Measurements from ENCODE around the gene TOM1. TPM values are rescaled to one million over a fixed set of nuclear protein-coding genes. Genes with fewer than 3 reads are reported as not detected.

Gene TOM1
- total and polyA plus RNA-seq, 2 donors (not counting 1 experiment from before 2014, with no cell fraction given) = 25.3 to 53.2 TPM

GRCh38 chr22:35386670-35387288 lies 87.1 kb downstream of the TOM1 start:
- peaks cover 12% of the 10 kb centered on the region for H3K4me1 Mint-ChIP-seq
- Histone ChIP-seq H3K4me2 (replicated peaks; ENCODE audit: low read depth, low read length, poor library complexity, severe bottlenecking) (no peak overlapping the region), H3K36me3 (replicated peaks in 1 of 2; ENCODE audit: control extremely low read depth in 1 of 2, control insufficient read depth in 1 of 2, extremely low read depth in 1 of 2, insufficient read depth in 2 of 2, low read length in 1 of 2) (peaks cover 0 to 9% of the 10 kb centered on the region in 2 experiments), H3K79me2 (ENCODE audit: control insufficient read depth, insufficient read depth, low read length) (no peaks in the 10 kb centered on the region), H3K27me3 (replicated peaks in 1 of 4; ENCODE audit: control extremely low read depth in 1 of 4, control insufficient read depth in 3 of 4, insufficient read depth in 4 of 4, low read length in 3 of 4) (peaks cover 0 to 6% (median 2%) of the 10 kb centered on the region in 4 experiments), H3K27ac (ENCODE audit: low read length in 2 of 2) (no peak overlapping the region), H3K4me3 (ENCODE audit: control extremely low read depth in 1 of 5, extremely low read depth in 1 of 5, insufficient read depth in 1 of 5, low read depth in 2 of 5, low read length in 4 of 5) (no peak overlapping the region), H2AFZ (ENCODE audit: insufficient read depth, low read depth, low read length, poor library complexity, severe bottlenecking) (no peak overlapping the region), H3K4me1 (ENCODE audit: control insufficient read depth in 2 of 2, insufficient read depth in 2 of 2, low read length in 2 of 2) (peaks cover 3 to 11% of the 10 kb centered on the region in 2 donors), H4K20me1 (ENCODE audit: control insufficient read depth, insufficient read depth, low read length, poor library complexity, severe bottlenecking) (no peaks in the 10 kb centered on the region), H3K9ac (ENCODE audit: low read length) (no peak overlapping the region), H3K9me3 (ENCODE audit: control extremely low read depth in 1 of 3, control insufficient read depth in 2 of 3, insufficient read depth in 1 of 3, low read length in 2 of 3) (no peaks in the 10 kb centered on the region)
- ChIA-PET POLR2A (interaction anchor here (0.6 kb wide), 1 partner anchor 9 kb away, joined by 4 read pairs; no protein-coding TSS in a partner anchor), CTCF (interaction anchor here (2.2 kb wide), 1 partner anchor 34 kb away, joined by 6 read pairs; no protein-coding TSS in a partner anchor)
- no peak for ATAC-seq (ENCODE audit: low read depth)
- no peak for DNase-seq
- no peaks in the 10 kb centered on the region for H3K27me3 Mint-ChIP-seq
- H3K27ac Mint-ChIP-seq = no peak overlapping the region
- intact Hi-C loops (cut with micrococcal nuclease) = no loop called here
- WGBS (ENCODE audit: insufficient coverage) = 98% methylated on average over 15 of the region's 19 CpGs
- no peaks in the 10 kb centered on the region for H3K9me3 Mint-ChIP-seq (ENCODE audit: insufficient read depth)
- TF ChIP-seq EZH2 (IDR thresholded peaks at IDR 0.05; ENCODE audit: borderline replicate concordance, insufficient read depth, low read depth, low read length, poor library complexity, severe bottlenecking) = no peak
- H3K4me3 Mint-ChIP-seq = no peak overlapping the region

GRCh38 chr22:35390933-35391332 lies 91.2 kb downstream of the TOM1 start:
- no peak for DNase-seq
- Histone ChIP-seq H3K9ac (ENCODE audit: low read length) (no peak overlapping the region), H3K4me1 (ENCODE audit: control insufficient read depth in 2 of 2, insufficient read depth in 2 of 2, low read length in 2 of 2) (peaks cover 9 to 18% of the 10 kb centered on the region in 2 donors), H3K4me2 (replicated peaks; ENCODE audit: low read depth, low read length, poor library complexity, severe bottlenecking) (no peak overlapping the region), H3K79me2 (ENCODE audit: control insufficient read depth, insufficient read depth, low read length) (no peaks in the 10 kb centered on the region), H2AFZ (ENCODE audit: insufficient read depth, low read depth, low read length, poor library complexity, severe bottlenecking) (no peak overlapping the region), H3K36me3 (replicated peaks in 1 of 2; ENCODE audit: control extremely low read depth in 1 of 2, control insufficient read depth in 1 of 2, extremely low read depth in 1 of 2, insufficient read depth in 2 of 2, low read length in 1 of 2) (peaks cover 0 to 13% of the 10 kb centered on the region in 2 experiments), H4K20me1 (ENCODE audit: control insufficient read depth, insufficient read depth, low read length, poor library complexity, severe bottlenecking) (no peaks in the 10 kb centered on the region), H3K27me3 (replicated peaks in 1 of 4; ENCODE audit: control extremely low read depth in 1 of 4, control insufficient read depth in 3 of 4, insufficient read depth in 4 of 4, low read length in 3 of 4) (no peaks in the 10 kb centered on the region), H3K27ac (ENCODE audit: low read length in 2 of 2) (no peak overlapping the region), H3K4me3 (ENCODE audit: control extremely low read depth in 1 of 5, extremely low read depth in 1 of 5, insufficient read depth in 1 of 5, low read depth in 2 of 5, low read length in 4 of 5) (no peak overlapping the region), H3K9me3 (ENCODE audit: control extremely low read depth in 1 of 3, control insufficient read depth in 2 of 3, insufficient read depth in 1 of 3, low read length in 2 of 3) (no peaks in the 10 kb centered on the region)
- Mint-ChIP-seq H3K4me1 (peaks cover 23% of the 10 kb centered on the region), H3K9me3 (ENCODE audit: insufficient read depth) (no peaks in the 10 kb centered on the region), H3K4me3 (no peak overlapping the region), H3K27ac (no peak overlapping the region), H3K27me3 (no peaks in the 10 kb centered on the region)
- intact Hi-C loops (cut with micrococcal nuclease) = no loop called here
- WGBS (ENCODE audit: insufficient coverage) = no CpG with 5 or more reads among the region's 5 CpGs
- TF ChIP-seq EZH2 (IDR thresholded peaks at IDR 0.05; ENCODE audit: borderline replicate concordance, insufficient read depth, low read depth, low read length, poor library complexity, severe bottlenecking) (no peak), CTCF (IDR thresholded peaks at IDR 0.05) (no peak)
- ATAC-seq (ENCODE audit: low read depth) = no peak
- ChIA-PET CTCF (interaction anchor here (0.7 kb wide), 1 partner anchor 16 kb away, joined by 4 read pairs; no protein-coding TSS in a partner anchor), POLR2A (interaction anchor here (0.7 to 2.5 kb wide), 4 partner anchors 11 to 34 kb away, joined by 3 to 19 read pairs (median 4); partner anchors contain the start of gene HMOX1)

Data from B cell (primary cell).